CD14-positive monocyte (primary cell): ENCODE data around the gene CFAP91. TPM values are rescaled to one million over a fixed set of nuclear protein-coding genes. Genes with fewer than 3 reads are reported as not detected.
A peak's percentile ranks its signal among the peaks of the same experiment; 100 is the strongest.
"Not testable (repeated sequence)": the region's sequence is repeated elsewhere in the genome, so short reads cannot be mapped to it uniquely, and the experiment has no call there.

Experiments used
- DNase-seq, 3 donors: peaks; one replicate each; pipeline ENCODE4 v3.0.0-alpha.2; 2011 to 2022
- H2AFZ ChIP-seq: 2 replicates; pipeline ENCODE4 v1.6.0; 2012; ENCODE audit warnings: mild to moderate bottlenecking, low read depth, low read length, inconsistent platforms; ENCODE audit not compliant: insufficient read depth, poor library complexity, severe bottlenecking
- H3K27ac ChIP-seq, 2 donors: 1 replicate in 1 of 2; 2 replicates in 1 of 2; pipeline ENCODE4 v1.5.1; 2012 to 2013; ENCODE audit warnings: low read length in 2 of 2, control low read depth in 1 of 2, inconsistent platforms in 1 of 2, low read depth in 1 of 2, mild to moderate bottlenecking in 1 of 2
- H3K27me3 ChIP-seq, 2 donors: one replicate each; pipeline versions ENCODE4 v1.6.0 to v1.6.1; 2011 to 2013; ENCODE audit warnings: low read length in 2 of 2; ENCODE audit not compliant: control insufficient read depth in 2 of 2, insufficient read depth in 2 of 2
- H3K36me3 ChIP-seq, 2 donors: replicated peaks in 1 of 2; 1 replicate in 1 of 2; 2 replicates in 1 of 2; pipeline versions ENCODE4 v1.5.1 to v1.6.1; 2012 to 2013; ENCODE audit warnings: low read length in 2 of 2, control low read depth in 1 of 2, inconsistent platforms in 1 of 2, mild to moderate bottlenecking in 1 of 2; ENCODE audit not compliant: insufficient read depth in 2 of 2, control insufficient read depth in 1 of 2
- H3K4me1 ChIP-seq, 2 donors: 1 replicate in 1 of 2; 2 replicates in 1 of 2; pipeline versions ENCODE4 v1.5.1 to v1.6.1; 2012 to 2013; ENCODE audit warnings: low read length in 2 of 2, control low read depth in 1 of 2, inconsistent platforms in 1 of 2, mild to moderate bottlenecking in 1 of 2, moderate library complexity in 1 of 2; ENCODE audit not compliant: insufficient read depth in 2 of 2, control insufficient read depth in 1 of 2
- H3K4me2 ChIP-seq: replicated peaks from 2 replicates; pipeline ENCODE3; 2012; ENCODE audit warnings: low read length, moderate library complexity, mild to moderate bottlenecking; ENCODE audit not compliant: poor library complexity, severe bottlenecking; ENCODE audit errors: extremely low read depth
- H3K4me3 ChIP-seq, 3 experiments: fragments of 200-600 bp in 1 of 3; sonication (generic) in 1 of 3; replicated peaks in 1 of 3; 1 replicate in 2 of 3; 2 replicates in 1 of 3; pipeline ENCODE4 v1.5.1; 2011 to 2013; ENCODE audit warnings: low read length in 3 of 3, mild to moderate bottlenecking in 3 of 3, control low read depth in 2 of 3, low read depth in 2 of 3, inconsistent platforms in 1 of 3, moderate library complexity in 1 of 3
- H3K79me2 ChIP-seq: 2 replicates; pipeline ENCODE4 v1.6.0; 2012; ENCODE audit warnings: mild to moderate bottlenecking, control low read depth, inconsistent platforms, low read length, moderate library complexity; ENCODE audit not compliant: insufficient read depth
- H3K9ac ChIP-seq: 2 replicates; pipeline ENCODE4 v1.6.0; 2017; ENCODE audit warnings: low read length, mild to moderate bottlenecking; ENCODE audit not compliant: insufficient read depth, poor library complexity, severe bottlenecking
- H3K9me3 ChIP-seq, 2 donors: replicated peaks in 1 of 2; 1 replicate in 1 of 2; 2 replicates in 1 of 2; pipeline versions ENCODE4 v1.5.1 to v1.6.1; 2012 to 2013; ENCODE audit warnings: low read length in 2 of 2, control low read depth in 1 of 2; ENCODE audit not compliant: control insufficient read depth in 1 of 2, insufficient read depth in 1 of 2
- H4K20me1 ChIP-seq: 2 replicates; pipeline ENCODE4 v1.6.0; 2012; ENCODE audit warnings: mild to moderate bottlenecking, low read length, control low read depth, moderate library complexity; ENCODE audit not compliant: insufficient read depth
- H3K27ac Mint-ChIP-seq, 7 donors: one replicate each; pipeline ENCODE4 v1.8.0; 2020; ENCODE audit warnings: mild to moderate bottlenecking in 7 of 7, mixed read lengths in 7 of 7, moderate library complexity in 6 of 7, inconsistent platforms in 2 of 7
- H3K27me3 Mint-ChIP-seq, 3 donors: one replicate each; pipeline ENCODE4 v1.8.0; 2021 to 2022; ENCODE audit warnings: low read depth in 3 of 3, mild to moderate bottlenecking in 3 of 3, mixed read lengths in 3 of 3, moderate library complexity in 3 of 3, inconsistent platforms in 1 of 3
- H3K36me3 Mint-ChIP-seq, 2 donors: one replicate each; pipeline ENCODE4 v1.8.0; 2020; ENCODE audit warnings: mixed read lengths in 2 of 2, inconsistent platforms in 1 of 2, mild to moderate bottlenecking in 1 of 2
- H3K4me1 Mint-ChIP-seq: one replicate; pipeline ENCODE4 v1.8.0; 2020; ENCODE audit warnings: mild to moderate bottlenecking, mixed read lengths
- H3K4me3 Mint-ChIP-seq, 2 donors: one replicate each; pipeline ENCODE4 v1.8.0; 2020; ENCODE audit warnings: mild to moderate bottlenecking in 2 of 2, mixed read lengths in 2 of 2, moderate library complexity in 1 of 2
- H3K9me3 Mint-ChIP-seq, 7 donors: one replicate each; pipeline ENCODE4 v1.8.0; 2020 to 2022; ENCODE audit warnings: mixed read lengths in 7 of 7, mild to moderate bottlenecking in 6 of 7, moderate library complexity in 6 of 7, inconsistent platforms in 2 of 7
- WGBS: methylation state at CpG from one replicate; pipeline ENCODE4 v1.1.5; 2013; ENCODE audit warnings: missing lambda C conversion rate; ENCODE audit not compliant: insufficient coverage; 5-methylcytosine and 5-hydroxymethylcytosine counted together
- intact Hi-C, 2 donors: fragments of 100-400 bp; cut with micrococcal nuclease; formaldehyde crosslinking; loops; one replicate each; pipeline versions ENCODE4 v1.15.0 to v1.15.1; 2023
- polyA plus RNA-seq, 3 donors: library from polyadenylated mRNA; depleted of rRNA in 1 of 3; unstranded in 2 of 3; stranded (reverse) in 1 of 3; fragments of 300-500 nt in 2 of 3; fragments of >200 nt in 1 of 3; fragmentation: Illumina TruSeq in 2 of 3; gene quantifications; 1 replicate in 2 of 3; 2 replicates in 1 of 3; pipeline ENCODE4 v1.2.3, GENCODE V29; 2012 to 2021
- TF ChIP-seq, protein P1 (sequence below): fragments of 200-600 bp; IDR thresholded peaks from one replicate; pipeline ENCODE4 v1.8.0; 2022; ENCODE audit warnings: antibody characterized with exemption, mild to moderate bottlenecking

Gene CFAP91
- polyA plus RNA-seq, 3 donors: 0.14 TPM; not detected in 2

DNA sequence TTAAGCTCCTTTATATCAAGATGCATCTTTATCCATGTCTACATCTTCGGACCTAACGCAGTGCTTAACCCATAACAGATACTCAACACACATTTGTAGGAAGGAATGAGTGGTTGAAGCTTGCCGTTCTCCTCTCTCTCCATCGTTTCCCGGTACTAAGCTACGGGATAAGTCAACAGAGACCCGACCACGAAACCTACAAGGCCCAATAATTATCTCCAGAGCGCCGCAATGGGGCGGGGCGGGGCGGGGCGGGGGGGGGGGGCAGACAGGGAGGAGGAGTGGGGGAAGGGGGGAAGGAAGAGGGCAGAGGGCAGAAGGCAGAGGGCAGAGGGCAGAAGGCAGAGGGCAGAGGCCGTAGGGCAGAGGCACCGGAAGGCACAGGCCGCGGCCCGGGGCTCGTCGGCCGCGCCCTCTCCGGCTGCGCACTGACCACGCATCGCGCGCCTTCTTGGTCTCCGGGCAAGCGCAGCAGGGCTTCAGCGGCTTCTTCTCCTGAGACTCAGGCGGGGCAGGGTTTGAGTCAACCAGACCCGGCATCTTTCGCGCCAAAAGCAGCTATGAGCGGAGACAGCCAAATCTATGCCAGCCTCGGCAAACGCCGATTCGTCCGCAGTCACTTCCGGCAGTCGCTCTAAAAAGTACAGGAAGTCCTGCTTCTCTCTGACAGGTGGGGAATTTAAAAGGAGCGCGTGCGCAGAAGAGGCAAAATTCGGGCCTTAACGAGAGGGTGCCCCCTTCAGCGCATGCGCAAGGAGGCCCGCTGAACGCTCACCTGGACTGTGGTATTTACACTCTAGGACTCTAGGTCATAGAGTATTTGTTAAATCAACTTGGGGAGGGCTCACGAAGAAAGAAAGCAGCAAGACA is 25.8 kb upstream of the CFAP91 start, which contains the start of gene COX17:
COX17 (minus strand) TSS at position 636 of the 870 bp plus-strand sequence; CDS start at position 540, 96 bp downstream.
- peaks cover 31 to 37% of the 10 kb centered on the region in 2 donors for H3K36me3 ChIP-seq
- TF ChIP-seq, protein P1, sequence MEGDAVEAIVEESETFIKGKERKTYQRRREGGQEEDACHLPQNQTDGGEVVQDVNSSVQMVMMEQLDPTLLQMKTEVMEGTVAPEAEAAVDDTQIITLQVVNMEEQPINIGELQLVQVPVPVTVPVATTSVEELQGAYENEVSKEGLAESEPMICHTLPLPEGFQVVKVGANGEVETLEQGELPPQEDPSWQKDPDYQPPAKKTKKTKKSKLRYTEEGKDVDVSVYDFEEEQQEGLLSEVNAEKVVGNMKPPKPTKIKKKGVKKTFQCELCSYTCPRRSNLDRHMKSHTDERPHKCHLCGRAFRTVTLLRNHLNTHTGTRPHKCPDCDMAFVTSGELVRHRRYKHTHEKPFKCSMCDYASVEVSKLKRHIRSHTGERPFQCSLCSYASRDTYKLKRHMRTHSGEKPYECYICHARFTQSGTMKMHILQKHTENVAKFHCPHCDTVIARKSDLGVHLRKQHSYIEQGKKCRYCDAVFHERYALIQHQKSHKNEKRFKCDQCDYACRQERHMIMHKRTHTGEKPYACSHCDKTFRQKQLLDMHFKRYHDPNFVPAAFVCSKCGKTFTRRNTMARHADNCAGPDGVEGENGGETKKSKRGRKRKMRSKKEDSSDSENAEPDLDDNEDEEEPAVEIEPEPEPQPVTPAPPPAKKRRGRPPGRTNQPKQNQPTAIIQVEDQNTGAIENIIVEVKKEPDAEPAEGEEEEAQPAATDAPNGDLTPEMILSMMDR: no peak
- H3K27me3 ChIP-seq: no peaks in the 10 kb centered on the region
- H3K79me2 ChIP-seq: peaks cover 33% of the 10 kb centered on the region
- H3K9me3 ChIP-seq: no peaks in the 10 kb centered on the region
- no peaks in the 10 kb centered on the region for H3K27me3 Mint-ChIP-seq
- H4K20me1 ChIP-seq: no peaks in the 10 kb centered on the region
- no peaks in the 10 kb centered on the region for H3K9me3 Mint-ChIP-seq
- peaks cover 18% of the 10 kb centered on the region for H3K4me1 Mint-ChIP-seq
- intact Hi-C loops: loop anchor here (2.0 to 10.0 kb wide), 4 partner anchors 40 to 212 kb away; partner anchors contain the start of genes TIMMDC1 (in 2 of the 2), POGLUT1 (in 1 of the 2) and TMEM39A (in 1 of the 2)
- peak within 1 kb of the TSS; percentile 83 for H3K9ac ChIP-seq
- peak within 1 kb of the TSS; percentile 94 to 98 for H3K27ac ChIP-seq
- H3K4me3 Mint-ChIP-seq: peak within 1 kb of the TSS; percentile 83 to 99
- H3K27ac Mint-ChIP-seq: peak within 1 kb of the TSS; percentile 97 to 100 (median 99)
- peak within 1 kb of the TSS; percentile 88 for H2AFZ ChIP-seq
- DNase-seq: peak; percentile 95 to 97 (median 95)
- peak within 1 kb of the TSS; percentile 81 to 97 (median 89) for H3K4me3 ChIP-seq
- peaks cover 33 to 34% of the 10 kb centered on the region in 2 donors for H3K36me3 Mint-ChIP-seq
- H3K4me1 ChIP-seq: peaks cover 9 to 20% of the 10 kb centered on the region in 2 donors
- peak within 1 kb of the TSS; percentile 75 for H3K4me2 ChIP-seq
- under 1% methylated on average over 32 of the region's 54 CpGs for WGBS

DNA sequence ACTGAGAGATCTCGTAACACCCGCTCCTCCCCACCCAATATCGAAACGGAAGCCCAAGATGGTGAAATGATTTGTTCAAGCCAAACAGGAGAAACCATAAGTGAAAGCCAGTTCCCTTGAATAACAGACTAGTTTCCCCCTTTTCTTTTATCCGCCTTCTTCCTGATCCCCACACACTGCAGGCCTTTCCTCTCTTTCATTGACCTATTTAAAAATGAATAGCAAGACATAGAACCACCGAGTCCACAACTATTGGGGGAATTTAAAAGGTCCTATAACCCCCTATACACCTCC is 25.2 kb upstream of the CFAP91 start:
- Mint-ChIP-seq H3K4me3 (peak overlapping the region; percentile 80 to 99), H3K9me3 (no peaks in the 10 kb centered on the region), H3K4me1 (peaks cover 18% of the 10 kb centered on the region), H3K36me3 (peaks cover 29% of the 10 kb centered on the region in 2 donors), H3K27me3 (no peaks in the 10 kb centered on the region), H3K27ac (peak overlapping the region; percentile 97 to 100 (median 99))
- H3K9me3 ChIP-seq: no peaks in the 10 kb centered on the region
- WGBS: 0% methylated on average over 5 of the region's 6 CpGs
- peak overlapping the region; percentile 83 for H3K9ac ChIP-seq
- peaks cover 9 to 20% of the 10 kb centered on the region in 2 donors for H3K4me1 ChIP-seq
- H2AFZ ChIP-seq: peak overlapping the region; percentile 88
- H3K4me3 ChIP-seq: peak overlapping the region; percentile 81 to 97 (median 89)
- H3K27ac ChIP-seq: peak overlapping the region; percentile 94 to 98
- intact Hi-C loops: loop anchor here (2.0 to 10.0 kb wide), 4 partner anchors 40 to 213 kb away; partner anchors contain the start of genes TIMMDC1 (in 2 of the 2), POGLUT1 (in 1 of the 2) and TMEM39A (in 1 of the 2)
- no peaks in the 10 kb centered on the region for H4K20me1 ChIP-seq
- TF ChIP-seq, protein P1: no peak
- H3K36me3 ChIP-seq: peaks cover 26 to 31% of the 10 kb centered on the region in 2 donors
- no peak for DNase-seq
- H3K79me2 ChIP-seq: peaks cover 29% of the 10 kb centered on the region
- H3K27me3 ChIP-seq: no peaks in the 10 kb centered on the region
- peak overlapping the region; percentile 75 for H3K4me2 ChIP-seq

DNA sequence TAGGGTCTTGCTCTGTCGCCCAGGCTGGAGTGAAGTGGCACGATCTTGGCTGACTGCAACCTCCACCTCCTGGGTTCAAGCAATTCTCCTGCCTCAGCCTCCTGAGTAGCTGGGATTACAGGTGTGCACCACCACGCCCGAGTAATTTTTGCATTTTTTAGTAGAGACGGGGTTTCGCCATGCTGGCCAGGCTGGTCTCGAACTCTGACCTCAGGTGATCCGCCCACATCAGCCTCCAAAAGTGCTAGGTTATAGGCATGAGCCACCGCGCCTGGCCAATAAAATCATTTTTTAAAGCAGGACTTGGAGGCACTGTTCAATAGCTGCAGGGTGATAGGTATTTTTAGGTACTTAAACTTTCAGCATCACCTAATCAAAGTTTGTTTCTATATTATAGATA is 24.6 kb upstream of the CFAP91 start:
- H3K9me3 ChIP-seq, H4K20me1 ChIP-seq, H3K4me2 ChIP-seq, H3K9ac ChIP-seq, H3K27me3 ChIP-seq, H2AFZ ChIP-seq, H3K4me3 ChIP-seq, H3K27me3 Mint-ChIP-seq, H3K4me3 Mint-ChIP-seq, H3K9me3 Mint-ChIP-seq, DNase-seq, H3K27ac ChIP-seq: not testable (repeated sequence)
- peaks cover 18% of the 10 kb centered on the region for H3K4me1 Mint-ChIP-seq
- H3K36me3 Mint-ChIP-seq: peaks cover 22 to 23% of the 10 kb centered on the region in 2 donors
- H3K79me2 ChIP-seq: peaks cover 26% of the 10 kb centered on the region
- peak overlapping the region in 3 of 7 donors; percentile 63 to 99 (median 64) for H3K27ac Mint-ChIP-seq
- intact Hi-C loops: loop anchor here (5.0 to 10.0 kb wide), 3 partner anchors 41 to 213 kb away; partner anchors contain the start of genes POGLUT1 (in 1 of the 2), TIMMDC1 (in 1 of the 2) and TMEM39A (in 1 of the 2)
- 100% methylated on average over 6 of the region's 10 CpGs for WGBS
- peaks cover 9 to 20% of the 10 kb centered on the region in 2 donors for H3K4me1 ChIP-seq
- peaks cover 20 to 25% of the 10 kb centered on the region in 2 donors for H3K36me3 ChIP-seq
